Astrocyte (in vitro differentiated cells and primary cell): ENCODE results near the gene SELENOS. TPM values are rescaled to one million over a fixed set of nuclear protein-coding genes. Genes with fewer than 3 reads are reported as not detected.

Experiments used
- DNase-seq: peaks from one replicate; pipeline ENCODE4 v3.0.0-alpha.2; 2010; ENCODE audit warnings: low read depth
- FAIRE-seq: peaks from 2 replicates; lab custom pipeline; 2011; peaks lifted over from hg19 to GRCh38; lab: Jason Lieb, UNC
- H2AFZ ChIP-seq: 2 replicates; pipeline ENCODE4 v1.6.0; 2012; ENCODE audit warnings: low read depth, low read length, inconsistent platforms
- H3K27ac ChIP-seq: 2 replicates; pipeline ENCODE4 v1.5.1; 2011; ENCODE audit warnings: low read depth, low read length, inconsistent platforms
- H3K27me3 ChIP-seq: 2 replicates; pipeline ENCODE4 v1.6.0; 2011; ENCODE audit warnings: low read length, inconsistent platforms; ENCODE audit not compliant: insufficient read depth
- H3K36me3 ChIP-seq: 2 replicates; pipeline ENCODE4 v1.5.1; 2011; ENCODE audit warnings: low read length, inconsistent platforms; ENCODE audit not compliant: insufficient read depth
- H3K4me1 ChIP-seq: 2 replicates; pipeline ENCODE4 v1.5.1; 2011; ENCODE audit warnings: low read length, inconsistent platforms; ENCODE audit not compliant: insufficient read depth
- H3K4me2 ChIP-seq: 2 replicates; pipeline ENCODE4 v1.6.0; 2012; ENCODE audit warnings: low read length, inconsistent platforms
- H3K4me3 ChIP-seq: 2 replicates; pipeline ENCODE4 v1.5.1; 2011; ENCODE audit warnings: low read depth, mild to moderate bottlenecking, low read length, inconsistent platforms; ENCODE audit not compliant: insufficient read depth
- H3K79me2 ChIP-seq: 2 replicates; pipeline ENCODE4 v1.6.0; 2012; ENCODE audit warnings: mild to moderate bottlenecking, low read length, inconsistent platforms; ENCODE audit not compliant: insufficient read depth
- H3K9ac ChIP-seq: 2 replicates; pipeline ENCODE4 v1.6.0; 2012; ENCODE audit warnings: mild to moderate bottlenecking, low read length, inconsistent platforms
- H3K9me3 ChIP-seq: 2 replicates; pipeline ENCODE4 v1.5.1; 2012; ENCODE audit warnings: low read depth, mild to moderate bottlenecking, low read length, inconsistent platforms; ENCODE audit not compliant: insufficient read depth
- H4K20me1 ChIP-seq: 2 replicates; pipeline ENCODE4 v1.6.0; 2012; ENCODE audit warnings: low read length, inconsistent platforms; ENCODE audit not compliant: insufficient read depth
- H3K27ac Mint-ChIP-seq: one replicate; pipeline ENCODE4 v1.8.0; 2021; ENCODE audit warnings: mild to moderate bottlenecking, mixed read lengths; ENCODE audit not compliant: unreplicated experiment
- H3K27me3 Mint-ChIP-seq: one replicate; pipeline ENCODE4 v1.8.0; 2021; ENCODE audit warnings: low read depth, mixed read lengths; ENCODE audit not compliant: unreplicated experiment
- H3K36me3 Mint-ChIP-seq: one replicate; pipeline ENCODE4 v1.8.0; 2021; ENCODE audit warnings: low read depth, mixed read lengths; ENCODE audit not compliant: unreplicated experiment
- H3K4me1 Mint-ChIP-seq: one replicate; pipeline ENCODE4 v1.8.0; 2021; ENCODE audit warnings: low read depth, mixed read lengths; ENCODE audit not compliant: unreplicated experiment
- H3K4me3 Mint-ChIP-seq: one replicate; pipeline ENCODE4 v1.8.0; 2021; ENCODE audit warnings: mild to moderate bottlenecking, moderate library complexity, mixed read lengths; ENCODE audit not compliant: unreplicated experiment
- H3K9me3 Mint-ChIP-seq: one replicate; pipeline ENCODE4 v1.8.0; 2021; ENCODE audit warnings: mild to moderate bottlenecking, mixed read lengths; ENCODE audit not compliant: unreplicated experiment
- EZH2 ChIP-seq: IDR thresholded peaks from 2 replicates; pipeline ENCODE4 v1.6.1; 2012; ENCODE audit warnings: mild to moderate bottlenecking, low read length, inconsistent platforms; ENCODE audit not compliant: insufficient read depth
- total RNA-seq: library from RNA; stranded (reverse); gene quantifications from 2 replicates; pipeline ENCODE4 v1.2.1, GENCODE V29; 2021
- TF ChIP-seq, protein P1 (sequence below): IDR thresholded peaks from 2 replicates; pipeline ENCODE4 v1.5.1; 2011; ENCODE audit warnings: low read depth, mild to moderate bottlenecking, inconsistent platforms, low read length, moderate library complexity; ENCODE audit not compliant: insufficient read depth

SELENOS gene
- total RNA-seq, 1 donor from 2014 or later = 71.2 TPM

DNA sequence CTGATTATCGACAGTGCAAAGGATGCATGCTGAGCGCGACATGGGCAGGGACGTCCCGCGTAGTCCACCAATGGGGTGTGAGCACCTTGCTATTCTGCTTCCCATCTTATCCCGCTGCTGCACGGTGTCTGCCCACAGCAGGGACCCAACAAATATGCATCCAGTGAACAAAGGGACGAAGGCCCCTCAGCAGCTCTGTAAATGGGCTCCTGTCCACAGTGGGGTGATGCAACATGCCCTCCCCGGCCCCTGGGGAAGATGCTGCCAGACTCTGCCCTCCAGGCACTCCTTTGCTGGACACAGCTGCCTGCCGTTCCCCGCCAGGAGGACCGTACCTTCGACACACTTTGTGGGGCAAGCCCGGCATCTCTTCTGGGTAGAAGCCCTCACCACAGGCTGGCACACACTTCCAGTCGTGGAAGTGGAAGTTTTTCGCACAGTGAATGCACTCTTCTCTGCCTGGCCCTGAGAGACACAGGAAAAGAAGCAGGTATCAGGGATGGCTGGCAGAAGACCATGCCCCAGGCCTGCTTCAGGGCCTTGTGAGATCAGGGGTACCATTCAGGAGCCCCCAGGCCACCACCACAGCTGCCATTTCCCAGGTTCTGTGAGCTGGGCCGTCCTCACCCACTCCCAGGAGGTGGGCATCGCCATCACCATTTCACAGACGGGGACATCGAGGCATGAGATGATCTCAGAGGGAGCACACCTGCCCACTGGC is 35.9 kb upstream of the SELENOS start:
- no peak overlapping the region for H3K9ac ChIP-seq
- no peak overlapping the region for H3K27ac ChIP-seq
- H3K9me3 ChIP-seq = no peaks in the 10 kb centered on the region
- H3K4me3 ChIP-seq = no peak overlapping the region
- no peaks in the 10 kb centered on the region for H3K4me1 ChIP-seq
- no peaks in the 10 kb centered on the region for H3K27me3 ChIP-seq
- TF ChIP-seq EZH2 = no peak
- TF ChIP-seq, protein P1, sequence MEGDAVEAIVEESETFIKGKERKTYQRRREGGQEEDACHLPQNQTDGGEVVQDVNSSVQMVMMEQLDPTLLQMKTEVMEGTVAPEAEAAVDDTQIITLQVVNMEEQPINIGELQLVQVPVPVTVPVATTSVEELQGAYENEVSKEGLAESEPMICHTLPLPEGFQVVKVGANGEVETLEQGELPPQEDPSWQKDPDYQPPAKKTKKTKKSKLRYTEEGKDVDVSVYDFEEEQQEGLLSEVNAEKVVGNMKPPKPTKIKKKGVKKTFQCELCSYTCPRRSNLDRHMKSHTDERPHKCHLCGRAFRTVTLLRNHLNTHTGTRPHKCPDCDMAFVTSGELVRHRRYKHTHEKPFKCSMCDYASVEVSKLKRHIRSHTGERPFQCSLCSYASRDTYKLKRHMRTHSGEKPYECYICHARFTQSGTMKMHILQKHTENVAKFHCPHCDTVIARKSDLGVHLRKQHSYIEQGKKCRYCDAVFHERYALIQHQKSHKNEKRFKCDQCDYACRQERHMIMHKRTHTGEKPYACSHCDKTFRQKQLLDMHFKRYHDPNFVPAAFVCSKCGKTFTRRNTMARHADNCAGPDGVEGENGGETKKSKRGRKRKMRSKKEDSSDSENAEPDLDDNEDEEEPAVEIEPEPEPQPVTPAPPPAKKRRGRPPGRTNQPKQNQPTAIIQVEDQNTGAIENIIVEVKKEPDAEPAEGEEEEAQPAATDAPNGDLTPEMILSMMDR = no peak
- no peaks in the 10 kb centered on the region for H3K4me1 Mint-ChIP-seq
- H3K4me2 ChIP-seq = no peak overlapping the region
- no peaks in the 10 kb centered on the region for H3K36me3 ChIP-seq
- H4K20me1 ChIP-seq = no peaks in the 10 kb centered on the region
- H3K79me2 ChIP-seq = no peaks in the 10 kb centered on the region
- H3K9me3 Mint-ChIP-seq = no peaks in the 10 kb centered on the region
- H3K4me3 Mint-ChIP-seq = no peak overlapping the region
- peaks cover 9% of the 10 kb centered on the region for H3K27me3 Mint-ChIP-seq
- no peak overlapping the region for H3K27ac Mint-ChIP-seq
- no peak overlapping the region for H2AFZ ChIP-seq
- FAIRE-seq = no peak
- no peak for DNase-seq
- no peaks in the 10 kb centered on the region for H3K36me3 Mint-ChIP-seq

DNA sequence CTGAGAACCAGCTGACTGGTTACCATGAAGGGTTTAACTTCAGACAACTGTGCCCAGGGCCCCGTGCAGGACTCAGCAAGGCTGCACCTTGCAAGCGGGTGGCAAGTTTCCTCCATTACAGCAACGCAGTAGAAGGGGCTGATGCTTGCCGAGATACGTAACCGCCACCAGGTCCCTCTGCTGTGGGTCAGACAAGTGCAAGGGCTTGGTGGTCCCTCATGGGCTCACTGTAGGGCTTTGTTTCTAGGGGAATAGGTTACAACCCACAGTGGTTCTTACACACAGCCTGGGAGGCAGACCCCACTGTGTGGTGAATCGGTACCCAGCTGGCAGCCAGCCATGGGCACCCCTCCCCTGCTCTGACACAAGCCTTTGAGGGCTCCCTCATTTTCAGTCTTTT is 33.2 kb upstream of the SELENOS start:
- Histone ChIP-seq H4K20me1 (no peaks in the 10 kb centered on the region), H3K4me1 (no peaks in the 10 kb centered on the region), H3K9me3 (no peaks in the 10 kb centered on the region), H2AFZ (no peak overlapping the region), H3K36me3 (no peaks in the 10 kb centered on the region), H3K9ac (no peak overlapping the region), H3K79me2 (no peaks in the 10 kb centered on the region), H3K4me2 (no peak overlapping the region), H3K27me3 (no peaks in the 10 kb centered on the region), H3K27ac (no peak overlapping the region), H3K4me3 (no peak overlapping the region)
- Mint-ChIP-seq H3K9me3 (no peaks in the 10 kb centered on the region), H3K36me3 (no peaks in the 10 kb centered on the region), H3K27me3 (peaks cover 15% of the 10 kb centered on the region), H3K27ac (no peak overlapping the region), H3K4me3 (no peak overlapping the region), H3K4me1 (no peaks in the 10 kb centered on the region)
- TF ChIP-seq, protein P1 = no peak
- TF ChIP-seq EZH2 = no peak
- FAIRE-seq (no peak), DNase-seq (no peak)

DNA sequence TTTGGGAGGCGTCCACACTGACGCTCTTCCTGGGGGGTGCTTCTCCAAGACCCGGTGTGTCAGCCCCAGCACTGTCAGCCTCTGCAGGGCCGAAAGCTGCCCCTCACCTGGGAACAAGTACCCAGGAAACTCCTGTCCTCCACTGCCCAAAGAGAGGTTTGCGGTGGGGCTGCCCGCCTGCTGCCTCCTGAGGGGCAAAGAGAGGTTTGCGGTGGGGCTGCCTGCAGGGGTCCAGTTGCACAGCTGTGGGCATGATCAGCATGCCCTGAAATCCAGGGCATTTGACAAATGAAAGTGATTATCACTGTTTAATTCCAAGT is 32.8 kb upstream of the SELENOS start:
- DNase-seq (no peak), FAIRE-seq (no peak)
- Histone ChIP-seq H3K9ac (no peak overlapping the region), H3K9me3 (no peaks in the 10 kb centered on the region), H3K36me3 (no peaks in the 10 kb centered on the region), H2AFZ (no peak overlapping the region), H3K4me1 (no peaks in the 10 kb centered on the region), H3K79me2 (no peaks in the 10 kb centered on the region), H3K27ac (no peak overlapping the region), H3K27me3 (no peaks in the 10 kb centered on the region), H3K4me2 (no peak overlapping the region), H4K20me1 (no peaks in the 10 kb centered on the region), H3K4me3 (no peak overlapping the region)
- Mint-ChIP-seq H3K27me3 (peaks cover 15% of the 10 kb centered on the region), H3K27ac (no peak overlapping the region), H3K9me3 (no peaks in the 10 kb centered on the region), H3K36me3 (no peaks in the 10 kb centered on the region), H3K4me3 (no peak overlapping the region), H3K4me1 (no peaks in the 10 kb centered on the region)
- TF ChIP-seq, protein P1 = no peak
- no peak for TF ChIP-seq EZH2
